SK-N-SH treated with all-trans-retinoic acid at 6 μM for 48 hours (cell line): ENCODE results near the gene TMED10.

ENCODE experiments used
- ARNTL ChIP-seq: fragments of 450-650 bp; formaldehyde crosslinking; IDR thresholded peaks from 2 replicates; pipeline ENCODE4 v1.5.0; 2020; ENCODE audit warnings: low read depth, mild to moderate bottlenecking, moderate library complexity, borderline replicate concordance
- BACH2 ChIP-seq: fragments of 250-450 bp; sonication (Bioruptor Pico); IDR thresholded peaks from 2 replicates; pipeline ENCODE4 v1.9.0; 2021; ENCODE audit warnings: mild to moderate bottlenecking, borderline replicate concordance
- CSDC2 ChIP-seq: fragments of 250-450 bp; sonication (Bioruptor Pico); IDR thresholded peaks from 2 replicates; pipeline ENCODE4 v1.5.0; 2020; ENCODE audit warnings: mild to moderate bottlenecking, moderate library complexity
- ISL1 ChIP-seq: fragments of 250-450 bp; sonication (Bioruptor Pico); IDR thresholded peaks from 2 replicates; pipeline ENCODE4 v2.1.2; 2022; ENCODE audit warnings: mild to moderate bottlenecking, moderate library complexity
- RARB ChIP-seq: fragments of 250-450 bp; sonication (Bioruptor Pico); IDR thresholded peaks from 2 replicates; pipeline ENCODE4 v1.8.0; 2021; ENCODE audit warnings: mild to moderate bottlenecking, moderate library complexity
- TCF4 ChIP-seq: fragments of 250-450 bp; sonication (Bioruptor Pico); IDR thresholded peaks from 2 replicates; pipeline ENCODE4 v1.8.0; 2021; ENCODE audit warnings: mild to moderate bottlenecking, moderate library complexity, borderline replicate concordance
- TOX ChIP-seq: fragments of 250-450 bp; sonication (Bioruptor Pico); IDR thresholded peaks from 2 replicates; pipeline ENCODE4 v1.8.0; 2021; ENCODE audit warnings: mild to moderate bottlenecking, moderate library complexity, borderline replicate concordance
- ZFP3 ChIP-seq: fragments of 250-450 bp; sonication (Bioruptor Pico); IDR thresholded peaks from 2 replicates; pipeline ENCODE4 v1.5.0; 2020; ENCODE audit warnings: mild to moderate bottlenecking, moderate library complexity

GRCh38 chr14:75224561-75224960 is 48.1 kb upstream of the TMED10 start:
- TF ChIP-seq ARNTL (CRISPR knock-in tag) (no peak), TOX (no peak), ZFP3 (CRISPR knock-in tag) (no peak), BACH2 (no peak), RARB (CRISPR knock-in tag) (no peak), ISL1 (no peak), TCF4 (CRISPR knock-in tag) (no peak), CSDC2 (CRISPR knock-in tag) (no peak)
